ENCODE data around the gene ATP4A.

ATP4A gene

GRCh38 chr19:35522745-35523327 lies 40.6 kb downstream of the ATP4A start:
- no peak for DNase-seq

- no peak for DNase-seq
Measured at GRCh38 chr19:35521124-35521743, 42.2 kb downstream of the ATP4A start.

GRCh38 chr19:35519291-35519690 lies 44.2 kb downstream of the ATP4A start:
- DNase-seq, result peak; percentile 30

GRCh38 chr19:35518313-35518712 lies 45.1 kb downstream of the ATP4A start:
- peak; percentile 96 for DNase-seq

GRCh38 chr19:35517342-35517741 lies 46.1 kb downstream of the ATP4A start:
- no peak for DNase-seq

- DNase-seq, result no peak
Measured at GRCh38 chr19:35516310-35516709, 47.1 kb downstream of the ATP4A start.

- peak; percentile 32 for DNase-seq
Measured at GRCh38 chr19:35514282-35514809, 49.1 kb downstream of the ATP4A start.

- peak; percentile 71 for DNase-seq
Measured at GRCh38 chr19:35513628-35514281, 49.7 kb downstream of the ATP4A start, which contains the start of gene DMKN. Gene DMKN, minus strand, starts transcription at chr19:35513649. Its CDS starts 174 bp downstream, at chr19:35513475.

GRCh38 chr19:35512831-35513627 lies 50.4 kb downstream of the ATP4A start:
- no peak for DNase-seq

- DNase-seq, result no peak
Measured at GRCh38 chr19:35511337-35511736, 52.1 kb downstream of the ATP4A start.

GRCh38 chr19:35510626-35510964 lies 52.9 kb downstream of the ATP4A start:
- no peak for DNase-seq

GRCh38 chr19:35509861-35510625 lies 53.4 kb downstream of the ATP4A start:
- DNase-seq, result peak; percentile 27

GRCh38 chr19:35509018-35509652 lies 54.3 kb downstream of the ATP4A start:
- no peak for DNase-seq

- no peak for DNase-seq
Measured at GRCh38 chr19:35508129-35508528, 55.3 kb downstream of the ATP4A start.

- DNase-seq, result no peak
Measured at GRCh38 chr19:35507561-35507960, 55.9 kb downstream of the ATP4A start.

- DNase-seq, result no peak
Measured at GRCh38 chr19:35506011-35506410, 57.4 kb downstream of the ATP4A start.

- DNase-seq, result no peak
Measured at GRCh38 chr19:35502751-35503150, 60.7 kb downstream of the ATP4A start.

GRCh38 chr19:35501684-35502083 lies 61.8 kb downstream of the ATP4A start:
- no peak for DNase-seq

- DNase-seq, result no peak
Measured at GRCh38 chr19:35500611-35501010, 62.8 kb downstream of the ATP4A start.

All from HCEC 1CT (cell line).